HEK293 (cell line): ENCODE results near the gene CACTIN.

Experiments
- ATF2 ChIP-seq: fragments of 450-650 bp; formaldehyde crosslinking; IDR thresholded peaks from 2 replicates; pipeline ENCODE4 v1.5.1; 2016; ENCODE audit warnings: missing biosample characterization, missing genetic modification characterization, low read depth
- CTCF ChIP-seq: fragments of 450-650 bp; formaldehyde crosslinking; IDR thresholded peaks from 2 replicates; pipeline ENCODE4 v1.5.1; 2016; ENCODE audit warnings: missing biosample characterization, missing genetic modification characterization
- SP2 ChIP-seq: fragments of 450-650 bp; formaldehyde crosslinking; IDR thresholded peaks from 2 replicates; pipeline ENCODE4 v1.5.1; 2016; ENCODE audit warnings: missing biosample characterization, missing genetic modification characterization
- ZNF24 ChIP-seq: fragments of 450-650 bp; formaldehyde crosslinking; IDR thresholded peaks from 2 replicates; pipeline ENCODE4 v1.5.1; 2016; ENCODE audit warnings: missing biosample characterization, missing genetic modification characterization
- ZNF26 ChIP-seq: fragments of 450-650 bp; formaldehyde crosslinking; IDR thresholded peaks from 2 replicates; pipeline ENCODE4 v1.5.1; 2016; ENCODE audit warnings: missing biosample characterization, missing genetic modification characterization
- ZNF645 ChIP-seq: fragments of 450-650 bp; formaldehyde crosslinking; IDR thresholded peaks from 2 replicates; pipeline ENCODE4; 2016; ENCODE audit warnings: missing biosample characterization, missing genetic modification characterization
- ZNF776 ChIP-seq: fragments of 450-650 bp; formaldehyde crosslinking; IDR thresholded peaks from 2 replicates; pipeline ENCODE4 v1.5.0; 2017; ENCODE audit warnings: missing biosample characterization, missing genetic modification characterization, borderline replicate concordance

- TF ChIP-seq CTCF (tag by site-specific recombination), result no peak
- no peak for TF ChIP-seq SP2 (tag by site-specific recombination)
- TF ChIP-seq ZNF24 (tag by site-specific recombination), result no peak
- no peak for TF ChIP-seq ZNF645
- no peak for TF ChIP-seq ATF2 (tag by site-specific recombination)
- no peak for TF ChIP-seq ZNF776 (tag by site-specific recombination)
- TF ChIP-seq ZNF26 (tag by site-specific recombination), result no peak
Measured at GRCh38 chr19:3670796-3671679, 44.4 kb upstream of the CACTIN start.
